ENCODE measurements around the gene SCGB1D2. TPM values are rescaled to one million over a fixed set of nuclear protein-coding genes. Genes with fewer than 3 reads are reported as not detected.
A peak's percentile ranks its signal among the peaks of the same experiment; 100 is the strongest.

The SCGB1D2 gene
- total RNA-seq, 2 experiments from 2014 or later: not detected

DNA sequence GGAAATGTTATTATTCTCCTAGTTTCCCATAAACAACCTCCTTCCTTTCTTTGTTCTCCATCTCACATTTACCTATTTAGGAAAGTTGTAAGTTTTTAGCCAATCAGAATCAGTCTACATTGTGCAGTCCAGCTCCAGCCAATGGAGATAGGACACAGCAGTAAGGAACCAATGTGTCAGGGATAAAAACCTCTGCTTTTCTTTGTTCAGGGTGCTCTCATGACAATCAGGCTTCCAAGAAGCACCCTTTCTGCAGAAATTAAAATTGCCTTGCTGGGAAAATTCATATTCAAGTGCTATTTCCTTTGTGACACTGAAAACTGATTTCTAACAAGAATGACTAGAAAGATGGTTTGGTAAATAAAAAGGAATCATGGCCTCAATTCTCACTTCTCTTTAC, 18.9 kb upstream of the SCGB1D2 start:
- ChIA-PET POLR2A (no interaction called here), CTCF (ENCODE audit: unreplicated experiment) (no interaction called here)
- TF ChIP-seq EZH2phosphoT487 (IDR thresholded peaks at IDR 0.05; ENCODE audit: borderline replicate concordance, low read depth, low read length): no peak
- TF ChIP-seq, protein P1, sequence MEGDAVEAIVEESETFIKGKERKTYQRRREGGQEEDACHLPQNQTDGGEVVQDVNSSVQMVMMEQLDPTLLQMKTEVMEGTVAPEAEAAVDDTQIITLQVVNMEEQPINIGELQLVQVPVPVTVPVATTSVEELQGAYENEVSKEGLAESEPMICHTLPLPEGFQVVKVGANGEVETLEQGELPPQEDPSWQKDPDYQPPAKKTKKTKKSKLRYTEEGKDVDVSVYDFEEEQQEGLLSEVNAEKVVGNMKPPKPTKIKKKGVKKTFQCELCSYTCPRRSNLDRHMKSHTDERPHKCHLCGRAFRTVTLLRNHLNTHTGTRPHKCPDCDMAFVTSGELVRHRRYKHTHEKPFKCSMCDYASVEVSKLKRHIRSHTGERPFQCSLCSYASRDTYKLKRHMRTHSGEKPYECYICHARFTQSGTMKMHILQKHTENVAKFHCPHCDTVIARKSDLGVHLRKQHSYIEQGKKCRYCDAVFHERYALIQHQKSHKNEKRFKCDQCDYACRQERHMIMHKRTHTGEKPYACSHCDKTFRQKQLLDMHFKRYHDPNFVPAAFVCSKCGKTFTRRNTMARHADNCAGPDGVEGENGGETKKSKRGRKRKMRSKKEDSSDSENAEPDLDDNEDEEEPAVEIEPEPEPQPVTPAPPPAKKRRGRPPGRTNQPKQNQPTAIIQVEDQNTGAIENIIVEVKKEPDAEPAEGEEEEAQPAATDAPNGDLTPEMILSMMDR (conservative IDR thresholded peaks at IDR 0.05; ENCODE audit: low read length): no peak
- Histone ChIP-seq H3K9me3 (ENCODE audit: low read length) (peaks cover 28% of the 10 kb centered on the region), H3K4me3 (ENCODE audit: low read depth, low read length, poor library complexity, severe bottlenecking) (no peak overlapping the region), H3K4me1 (ENCODE audit: insufficient read depth, low read length, poor library complexity, severe bottlenecking) (no peaks in the 10 kb centered on the region), H3K27ac (ENCODE audit: low read depth, low read length, poor library complexity, severe bottlenecking) (no peak overlapping the region), H2AFZ (ENCODE audit: low read length) (no peak overlapping the region), H3K9me2 (ENCODE audit: insufficient read depth, low read length) (no peaks in the 10 kb centered on the region), H4K20me1 (ENCODE audit: insufficient read depth, low read length) (no peaks in the 10 kb centered on the region), H3K36me3 (ENCODE audit: insufficient read depth, low read length) (no peaks in the 10 kb centered on the region), H3K79me2 (ENCODE audit: insufficient read depth, low read depth, low read length) (no peaks in the 10 kb centered on the region), H3K4me2 (ENCODE audit: low read length) (no peak overlapping the region)
- no peak for DNase-seq (ENCODE audit: low spot score)
- intact Hi-C loops (cut with micrococcal nuclease; ENCODE audit: unreplicated experiment): no loop called here
- no TSS peak for BruUV-seq (replicated peaks)

DNA sequence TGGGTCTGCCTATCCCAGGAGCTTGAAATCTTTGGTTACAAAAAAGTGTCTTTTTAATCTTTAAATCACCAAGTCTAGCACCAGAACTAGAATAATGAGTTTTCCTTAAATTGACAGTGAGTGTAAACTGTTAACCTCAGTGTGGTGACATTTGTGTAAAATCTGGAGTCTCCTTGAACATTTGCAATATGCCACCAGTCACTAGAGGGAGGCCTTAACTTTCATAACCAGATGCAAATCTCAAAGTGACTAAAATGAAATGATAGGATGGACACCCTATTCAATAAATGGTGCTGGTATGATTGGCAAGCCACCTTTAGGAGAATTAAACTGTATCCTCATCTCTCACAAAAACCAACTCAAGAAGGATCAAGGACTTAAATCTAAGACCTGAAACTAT, 8.3 kb upstream of the SCGB1D2 start:
- no peaks in the 10 kb centered on the region for H3K9me2 ChIP-seq (ENCODE audit: insufficient read depth, low read length)
- H2AFZ ChIP-seq (ENCODE audit: low read length): no peak overlapping the region
- H3K4me1 ChIP-seq (ENCODE audit: insufficient read depth, low read length, poor library complexity, severe bottlenecking): no peaks in the 10 kb centered on the region
- H4K20me1 ChIP-seq (ENCODE audit: insufficient read depth, low read length): no peaks in the 10 kb centered on the region
- BruUV-seq (replicated peaks): no TSS peak
- no peak overlapping the region for H3K4me2 ChIP-seq (ENCODE audit: low read length)
- H3K4me3 ChIP-seq (ENCODE audit: low read depth, low read length, poor library complexity, severe bottlenecking): no peak overlapping the region
- ChIA-PET CTCF (ENCODE audit: unreplicated experiment) (no interaction called here), POLR2A (no interaction called here)
- H3K27ac ChIP-seq (ENCODE audit: low read depth, low read length, poor library complexity, severe bottlenecking): no peak overlapping the region
- DNase-seq (ENCODE audit: low spot score): no peak
- H3K9me3 ChIP-seq (ENCODE audit: low read length): no peaks in the 10 kb centered on the region
- no peaks in the 10 kb centered on the region for H3K36me3 ChIP-seq (ENCODE audit: insufficient read depth, low read length)
- H3K79me2 ChIP-seq (ENCODE audit: insufficient read depth, low read depth, low read length): no peaks in the 10 kb centered on the region
- intact Hi-C loops (cut with micrococcal nuclease; ENCODE audit: unreplicated experiment): no loop called here
- TF ChIP-seq EZH2phosphoT487 (IDR thresholded peaks at IDR 0.05; ENCODE audit: borderline replicate concordance, low read depth, low read length): no peak
- TF ChIP-seq, protein P1 (conservative IDR thresholded peaks at IDR 0.05; ENCODE audit: low read length): peak; percentile 29; the same call in 1 of the 2 replicates

DNA sequence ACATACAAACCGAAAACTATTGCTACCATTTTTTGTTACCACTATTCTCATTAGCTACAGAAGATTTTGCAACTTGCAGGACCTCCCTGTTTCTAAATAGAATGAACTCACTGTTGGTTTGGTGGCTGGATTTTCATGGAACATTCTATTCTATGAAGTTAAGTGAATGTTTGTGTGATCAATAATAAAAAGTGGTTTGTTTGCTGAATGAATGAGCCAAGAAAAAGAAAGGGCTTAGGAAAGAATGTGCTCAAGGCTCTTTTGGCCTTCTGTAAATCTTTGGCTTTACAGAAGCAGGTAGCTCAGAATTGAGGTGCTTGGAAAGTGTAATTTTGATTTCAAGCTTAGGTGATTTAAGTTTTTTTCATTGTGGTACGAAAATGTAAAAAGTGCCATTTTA, 5.9 kb upstream of the SCGB1D2 start:
- intact Hi-C loops (cut with micrococcal nuclease; ENCODE audit: unreplicated experiment): no loop called here
- H3K4me2 ChIP-seq (ENCODE audit: low read length): no peak overlapping the region
- no peaks in the 10 kb centered on the region for H3K9me3 ChIP-seq (ENCODE audit: low read length)
- no peak overlapping the region for H2AFZ ChIP-seq (ENCODE audit: low read length)
- TF ChIP-seq, protein P1 (conservative IDR thresholded peaks at IDR 0.05; ENCODE audit: low read length): no peak
- TF ChIP-seq EZH2phosphoT487 (IDR thresholded peaks at IDR 0.05; ENCODE audit: borderline replicate concordance, low read depth, low read length): no peak
- BruUV-seq (replicated peaks): no TSS peak
- H3K9me2 ChIP-seq (ENCODE audit: insufficient read depth, low read length): no peaks in the 10 kb centered on the region
- H3K4me3 ChIP-seq (ENCODE audit: low read depth, low read length, poor library complexity, severe bottlenecking): no peak overlapping the region
- H3K79me2 ChIP-seq (ENCODE audit: insufficient read depth, low read depth, low read length): no peaks in the 10 kb centered on the region
- DNase-seq (ENCODE audit: low spot score): no peak
- no peaks in the 10 kb centered on the region for H3K4me1 ChIP-seq (ENCODE audit: insufficient read depth, low read length, poor library complexity, severe bottlenecking)
- no peaks in the 10 kb centered on the region for H3K36me3 ChIP-seq (ENCODE audit: insufficient read depth, low read length)
- H4K20me1 ChIP-seq (ENCODE audit: insufficient read depth, low read length): no peaks in the 10 kb centered on the region
- no peak overlapping the region for H3K27ac ChIP-seq (ENCODE audit: low read depth, low read length, poor library complexity, severe bottlenecking)
- CTCF ChIA-PET (ENCODE audit: unreplicated experiment): no interaction called here
- POLR2A ChIA-PET: no interaction called here
